GM19397 (cell line): ENCODE results near the gene CLIP1.
"Not testable (repeated sequence)": the region's sequence is repeated elsewhere in the genome, so short reads cannot be mapped to it uniquely, and the experiment has no call there.

Source experiments
- ATAC-seq: cut with Tn5 transposase; IDR thresholded peaks from one replicate; pipeline ENCODE4 v1.9.1; 2021; ENCODE audit warnings: mild to moderate bottlenecking, moderate library complexity; ENCODE audit not compliant: unreplicated experiment

Gene CLIP1

DNA sequence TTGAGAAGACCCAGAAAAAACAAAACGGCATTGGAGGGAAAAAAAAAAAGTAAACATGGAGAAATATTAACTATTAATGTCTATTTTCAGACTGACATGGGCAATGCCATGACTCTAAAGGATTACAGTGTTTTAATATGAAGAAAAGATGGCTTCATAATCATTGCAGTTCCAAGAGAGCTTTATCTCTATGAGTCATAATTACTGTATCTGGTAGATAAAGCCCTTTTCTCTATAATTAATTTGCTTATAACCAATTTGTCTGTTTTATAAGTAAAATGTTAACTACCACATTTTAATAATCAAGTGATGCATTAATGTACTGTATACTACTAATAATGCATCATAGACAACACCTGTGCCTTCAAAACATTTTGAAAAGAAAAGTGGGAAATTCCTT lies 59.7 kb downstream of the CLIP1 start:
- ATAC-seq: no peak

DNA sequence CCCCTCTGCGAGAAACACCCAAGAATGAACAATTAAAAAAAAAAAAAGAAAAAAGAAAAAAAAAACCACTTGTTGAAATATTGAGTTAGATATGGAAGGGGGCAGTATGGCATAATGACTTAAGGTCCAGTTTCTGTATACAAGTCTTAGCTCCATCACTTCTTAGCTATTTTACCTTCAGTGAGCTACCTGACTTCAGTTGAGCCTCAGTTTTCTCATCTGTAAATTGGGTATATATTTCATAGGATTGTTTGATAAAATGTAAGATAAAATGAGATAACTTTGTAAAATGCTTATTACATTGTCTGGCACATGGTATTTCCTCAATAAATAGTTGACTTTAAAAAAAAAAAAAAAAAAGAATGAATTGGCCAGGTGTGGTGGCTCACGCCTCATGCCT lies 64.1 kb downstream of the CLIP1 start:
- ATAC-seq: not testable (repeated sequence)

DNA sequence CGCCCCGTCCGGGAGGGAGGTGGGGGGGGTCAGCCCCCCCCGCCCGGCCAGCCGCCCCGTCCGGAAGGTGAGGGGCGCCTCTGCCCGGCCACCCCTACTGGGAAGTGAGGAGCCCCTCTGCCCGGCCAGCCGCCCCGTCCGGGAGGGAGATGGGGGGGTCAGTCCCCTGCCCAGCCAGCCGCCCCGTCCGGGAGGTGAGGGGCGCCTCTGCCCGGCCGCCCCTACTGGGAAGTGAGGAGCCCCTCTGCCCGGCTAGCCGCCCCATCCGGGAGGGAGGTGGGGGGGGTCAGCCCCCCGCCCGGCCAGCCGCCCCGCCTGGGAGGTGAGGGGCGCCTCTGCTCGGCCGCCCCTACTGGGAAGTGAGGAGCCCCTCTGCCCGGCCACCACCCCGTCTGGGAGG lies 64.9 kb downstream of the CLIP1 start:
- ATAC-seq: not testable (repeated sequence)

DNA sequence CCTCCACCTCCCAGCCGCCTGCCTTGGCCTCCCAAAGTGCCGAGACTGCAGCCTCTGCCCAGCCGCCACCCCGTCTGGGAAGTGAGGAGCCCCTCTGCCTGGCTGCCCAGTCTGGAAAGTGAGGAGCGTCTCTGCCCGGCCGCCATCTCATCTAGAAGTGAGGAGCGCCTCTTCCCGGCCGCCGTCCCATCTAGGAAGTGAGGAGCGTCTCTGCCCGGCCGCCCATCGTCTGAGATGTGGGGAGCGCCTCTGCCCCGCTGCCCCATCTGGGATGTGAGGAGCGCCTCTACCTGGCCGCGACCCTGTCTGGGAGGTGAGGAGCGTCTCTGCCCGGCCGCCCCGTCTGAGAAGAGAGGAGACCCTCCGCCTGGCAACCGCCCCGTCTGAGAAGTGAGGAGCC lies 65.5 kb downstream of the CLIP1 start:
- not testable (repeated sequence) for ATAC-seq

DNA sequence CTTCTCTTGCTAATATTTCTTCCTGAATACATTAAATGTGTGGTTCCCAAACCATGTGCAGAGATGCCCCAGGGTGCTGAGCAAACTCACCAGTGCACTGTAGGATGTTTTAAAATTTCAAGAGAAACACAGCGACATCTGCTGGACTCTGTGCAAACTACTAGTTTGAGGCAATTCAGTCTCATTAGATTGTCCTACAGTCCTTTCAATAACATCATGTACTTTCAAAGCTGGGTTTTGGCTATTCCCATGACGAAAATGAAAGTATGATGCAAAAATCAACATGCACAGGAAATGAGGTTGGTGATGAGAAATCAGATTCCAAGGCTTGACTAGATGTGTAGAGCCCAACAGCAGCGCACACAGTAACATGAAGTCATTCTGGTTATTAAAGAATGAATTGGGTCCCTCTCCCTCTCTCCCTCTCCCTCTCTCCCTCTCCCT lies 66.3 kb downstream of the CLIP1 start:
- no peak for ATAC-seq

DNA sequence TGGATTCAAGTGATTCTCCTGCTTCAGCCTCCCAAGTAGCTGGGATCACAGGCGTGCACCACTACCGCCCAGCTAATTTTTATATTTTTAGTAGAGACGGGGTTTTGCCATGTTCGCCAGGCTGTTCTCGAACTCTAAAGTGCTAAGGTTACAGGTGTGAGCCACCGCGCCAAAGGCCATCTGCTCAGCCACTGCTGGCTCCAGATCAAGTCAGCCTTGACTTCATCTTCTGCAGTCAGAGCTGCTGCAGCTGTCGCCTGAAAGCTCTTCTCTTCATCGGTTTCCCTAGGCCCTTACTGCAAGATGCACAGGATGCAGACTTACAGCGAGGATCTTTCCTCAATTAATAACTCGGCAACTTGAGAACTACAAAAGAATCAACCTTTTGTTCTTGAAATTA lies 66.8 kb downstream of the CLIP1 start:
- no peak for ATAC-seq

DNA sequence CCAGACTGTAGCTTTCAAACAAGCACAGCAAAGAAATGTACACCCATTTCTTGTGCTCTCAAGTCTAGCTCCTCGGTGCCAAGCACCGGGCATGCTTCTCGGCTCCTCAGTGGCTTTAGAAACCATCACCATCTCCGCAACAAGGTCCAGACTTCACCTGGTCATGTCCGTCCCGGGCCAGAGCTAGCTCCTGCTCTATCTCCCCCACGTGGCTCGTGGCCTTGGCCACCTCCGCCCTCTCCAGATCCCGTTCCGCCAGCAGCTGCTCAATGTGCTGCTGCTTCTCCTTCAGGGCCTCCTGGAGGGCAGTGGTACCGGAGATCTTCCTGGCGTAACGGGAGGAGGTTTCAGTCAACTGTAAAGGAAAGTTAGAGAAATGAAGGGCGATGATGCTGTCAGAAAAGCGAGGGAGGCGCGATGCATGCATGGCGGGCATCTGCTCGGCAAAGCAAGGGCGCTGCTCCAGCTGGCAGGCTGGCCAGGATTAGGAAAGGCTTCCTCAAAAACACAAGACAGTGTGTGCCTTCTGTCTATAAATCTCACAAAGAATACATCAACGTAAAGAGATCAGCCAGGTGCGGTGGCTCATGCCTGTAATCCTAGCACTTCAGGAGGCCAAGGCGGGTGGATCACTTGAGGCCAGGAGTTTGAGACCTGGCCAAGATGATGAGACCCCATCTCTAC lies 67.4 kb downstream of the CLIP1 start:
- no peak for ATAC-seq

DNA sequence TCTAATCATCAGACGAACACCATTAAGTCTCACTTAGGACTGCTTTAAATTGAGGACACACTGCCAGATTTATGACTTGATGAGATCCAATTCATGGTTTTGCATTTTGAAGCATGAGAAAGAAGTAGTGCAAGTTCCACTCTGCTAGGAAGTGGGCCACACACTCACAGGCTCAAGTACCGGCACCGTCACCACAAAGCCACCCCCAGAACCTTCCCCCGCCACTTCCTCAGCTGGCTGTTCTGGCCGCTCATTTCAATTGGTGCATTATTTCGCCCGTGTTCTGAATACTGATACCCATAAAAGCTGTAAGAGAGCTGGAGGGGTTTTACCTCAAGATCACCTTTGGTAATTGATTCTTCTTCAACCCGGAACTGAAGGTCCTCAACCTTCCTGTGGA lies 70.1 kb downstream of the CLIP1 start:
- no peak for ATAC-seq

DNA sequence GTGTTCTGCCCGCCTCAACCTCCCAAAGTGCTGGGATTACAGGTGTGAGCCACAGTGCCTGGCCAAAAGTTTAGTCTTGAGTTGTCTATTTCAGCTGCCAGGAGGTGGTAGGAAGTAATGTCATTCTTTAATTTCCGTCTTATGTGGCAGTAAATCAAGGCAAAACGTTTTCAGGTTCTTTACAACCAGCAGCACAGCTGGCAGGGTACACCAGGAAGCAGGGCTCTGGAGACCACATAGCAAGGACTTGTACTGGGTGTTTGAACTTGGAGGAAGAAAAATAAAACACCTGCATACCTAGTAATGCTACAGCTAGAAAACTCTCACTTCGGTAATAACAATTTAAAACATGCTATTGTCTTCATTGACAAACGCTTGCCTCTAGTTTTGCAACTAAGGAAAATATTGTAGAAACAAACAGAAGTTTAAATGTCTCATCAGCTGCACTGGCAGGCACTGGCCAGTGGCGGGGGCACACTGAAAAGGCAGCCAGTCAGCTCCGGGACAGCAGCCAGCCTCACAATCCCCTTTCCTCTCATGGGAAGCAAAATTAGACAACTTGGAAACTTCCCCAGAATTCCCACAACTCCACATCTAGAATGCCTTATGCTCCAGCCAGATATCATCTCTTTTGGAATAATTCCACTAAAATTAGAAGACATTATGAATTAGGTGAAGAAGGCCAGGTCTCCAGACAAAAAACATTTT lies 72.2 kb downstream of the CLIP1 start:
- no peak for ATAC-seq

DNA sequence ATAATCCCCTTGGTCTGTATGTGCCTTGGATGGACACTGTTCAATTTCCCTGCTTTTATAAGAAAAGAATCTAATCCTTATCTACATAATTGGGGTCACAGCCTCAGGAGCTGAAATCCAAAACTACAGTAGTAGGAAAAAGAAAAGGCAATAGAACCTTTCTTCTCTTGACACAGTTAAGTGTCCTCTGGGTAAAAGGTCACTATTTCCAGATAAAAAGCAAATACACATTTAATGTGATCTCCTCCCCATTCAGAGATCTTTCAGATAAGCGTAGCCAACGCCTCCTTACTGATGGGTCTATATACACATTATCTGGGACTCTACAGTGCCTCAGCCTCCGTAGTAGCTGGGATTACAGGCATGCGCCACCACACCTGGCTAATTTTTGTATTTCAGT lies 73.4 kb downstream of the CLIP1 start:
- no peak for ATAC-seq

DNA sequence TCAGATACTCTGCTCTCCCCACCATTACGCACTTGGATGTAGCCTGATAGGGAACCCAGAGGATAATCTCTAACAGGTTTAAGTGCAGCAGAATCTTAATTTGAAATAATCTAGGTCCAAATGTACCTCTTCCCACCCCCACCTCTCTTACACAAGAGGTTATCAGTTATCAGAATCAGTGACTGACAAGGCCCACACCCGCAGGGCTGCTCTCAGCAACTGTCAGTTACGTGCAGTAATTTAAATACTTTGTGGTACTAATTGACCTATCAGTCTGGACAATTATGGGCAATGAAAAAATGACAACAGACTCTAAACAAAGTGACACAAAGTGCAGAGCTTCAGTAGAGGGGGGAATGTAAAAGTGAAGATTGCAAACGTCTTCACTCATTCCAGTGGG lies 74.0 kb downstream of the CLIP1 start:
- no peak for ATAC-seq

DNA sequence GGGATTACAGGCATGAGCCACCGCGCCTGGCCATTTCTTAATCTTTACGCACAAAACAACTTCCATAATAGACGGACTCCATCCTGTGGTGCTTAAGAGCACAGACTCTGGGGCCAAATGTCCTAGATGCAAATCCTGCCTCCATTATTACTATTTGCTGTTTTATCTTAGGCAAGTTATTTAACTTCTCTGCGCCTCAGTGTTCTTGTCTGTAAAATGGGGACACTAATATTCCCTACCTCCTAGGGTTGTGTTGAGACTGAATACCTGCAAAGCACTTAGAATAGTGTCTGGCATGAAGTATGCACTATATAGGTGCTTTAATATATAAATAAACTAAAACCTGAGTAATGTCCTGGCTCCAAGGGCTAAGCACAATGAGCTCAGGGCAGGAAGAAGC lies 76.4 kb downstream of the CLIP1 start:
- ATAC-seq: no peak

DNA sequence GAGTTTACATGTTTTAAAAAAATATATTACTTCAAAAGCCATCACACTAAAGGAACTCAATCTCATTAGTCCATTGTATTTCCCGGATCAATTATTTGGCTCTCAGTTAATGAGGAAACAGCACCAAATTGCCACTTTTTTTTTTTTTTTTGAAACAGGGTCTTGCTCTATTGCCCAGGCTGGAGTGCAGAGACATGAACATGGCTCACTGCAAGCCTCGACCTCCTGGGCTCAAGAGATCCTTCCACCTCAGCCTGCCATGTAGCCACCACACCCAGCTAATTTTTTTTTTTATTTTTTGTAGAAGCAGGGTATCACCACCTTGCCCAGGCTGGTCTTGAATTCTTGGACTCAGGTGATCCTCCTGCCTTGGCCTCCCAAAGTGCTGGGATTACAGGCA lies 77.4 kb downstream of the CLIP1 start:
- ATAC-seq: no peak

DNA sequence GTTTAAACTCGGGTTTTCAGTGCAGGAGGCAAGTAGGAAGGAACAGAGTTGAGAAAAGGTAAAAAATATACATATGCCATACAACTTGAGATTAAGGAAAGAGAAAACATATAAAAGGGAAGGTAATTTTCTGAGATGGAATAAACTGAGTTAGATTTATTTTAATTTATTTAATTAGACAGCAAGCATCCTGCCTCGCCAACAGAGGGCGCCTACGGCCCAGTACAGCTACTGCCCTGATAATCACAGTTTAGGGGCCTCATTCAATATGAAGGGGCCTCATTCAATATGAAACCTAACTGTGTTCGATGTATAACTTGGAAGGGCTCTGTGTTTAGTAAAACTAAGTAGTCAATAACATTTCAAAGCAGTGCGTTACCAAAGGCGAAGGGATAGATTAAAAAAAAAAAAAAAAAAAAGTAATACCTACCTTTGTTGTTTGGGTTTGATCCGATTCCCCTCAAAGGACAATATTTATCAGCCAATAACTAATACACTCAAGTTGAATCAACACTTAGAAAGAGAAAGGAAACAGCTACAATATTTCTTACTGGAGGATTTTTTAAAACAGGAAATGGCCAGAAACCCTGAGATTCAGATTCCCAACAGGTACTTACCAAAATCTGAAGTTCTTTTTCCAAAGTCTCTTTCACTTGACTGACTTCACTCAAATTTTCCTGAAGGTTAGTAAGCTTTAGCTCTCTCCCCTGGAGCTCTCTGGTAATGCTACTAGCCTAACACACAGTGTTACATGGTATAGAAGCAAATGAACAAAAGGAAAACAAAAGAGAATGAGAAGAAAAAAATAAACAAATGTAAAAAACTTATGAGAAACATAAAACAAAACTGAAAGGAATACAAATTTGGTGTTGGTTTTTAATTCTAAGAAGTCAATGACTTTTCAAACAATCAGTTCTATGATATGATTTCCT lies 86.2 kb downstream of the CLIP1 start:
- no peak for ATAC-seq

DNA sequence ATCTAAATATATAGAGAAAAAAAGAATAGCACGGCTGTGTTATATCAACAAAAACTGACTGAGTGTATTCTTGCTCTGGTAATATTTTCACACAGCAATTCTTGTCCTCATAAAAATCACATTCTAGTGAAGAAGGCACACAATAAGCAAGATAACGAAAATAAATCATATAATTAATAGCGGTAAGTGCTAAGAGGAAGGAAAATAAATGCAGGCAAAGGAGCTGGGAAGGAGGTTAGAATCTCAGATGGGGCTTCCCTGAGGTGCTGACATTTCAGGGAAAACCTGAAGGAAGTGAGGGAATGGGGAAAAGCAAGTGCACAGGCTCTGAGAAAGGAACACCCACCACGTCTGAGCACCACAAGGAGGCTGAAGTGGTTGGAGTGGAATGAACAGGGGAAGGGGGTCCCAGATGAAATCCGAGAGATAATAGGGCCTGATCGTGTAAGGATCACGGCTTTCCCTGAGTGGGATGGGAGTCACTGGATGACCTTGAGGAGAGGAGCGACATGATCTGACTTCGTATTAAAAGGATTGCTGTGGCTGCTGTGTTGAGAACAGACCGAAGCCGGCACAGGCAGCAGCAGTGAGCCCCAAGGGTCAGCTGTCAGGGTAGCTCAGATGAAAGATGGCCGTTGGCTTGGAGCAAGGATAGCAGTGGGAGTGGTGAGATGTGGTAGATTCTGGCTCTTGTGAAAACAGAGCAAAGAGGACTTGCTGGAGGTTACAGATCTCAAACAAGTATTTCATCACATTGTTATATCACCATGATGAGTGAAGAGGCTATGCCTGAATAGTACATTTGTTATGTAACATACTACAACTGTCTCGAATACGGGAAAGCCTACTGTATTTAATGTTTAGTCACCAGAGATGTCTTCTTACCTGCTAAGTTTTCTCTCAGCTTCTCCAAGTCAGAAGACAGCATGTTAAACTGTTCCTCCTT lies 89.1 kb downstream of the CLIP1 start:
- ATAC-seq: no peak

DNA sequence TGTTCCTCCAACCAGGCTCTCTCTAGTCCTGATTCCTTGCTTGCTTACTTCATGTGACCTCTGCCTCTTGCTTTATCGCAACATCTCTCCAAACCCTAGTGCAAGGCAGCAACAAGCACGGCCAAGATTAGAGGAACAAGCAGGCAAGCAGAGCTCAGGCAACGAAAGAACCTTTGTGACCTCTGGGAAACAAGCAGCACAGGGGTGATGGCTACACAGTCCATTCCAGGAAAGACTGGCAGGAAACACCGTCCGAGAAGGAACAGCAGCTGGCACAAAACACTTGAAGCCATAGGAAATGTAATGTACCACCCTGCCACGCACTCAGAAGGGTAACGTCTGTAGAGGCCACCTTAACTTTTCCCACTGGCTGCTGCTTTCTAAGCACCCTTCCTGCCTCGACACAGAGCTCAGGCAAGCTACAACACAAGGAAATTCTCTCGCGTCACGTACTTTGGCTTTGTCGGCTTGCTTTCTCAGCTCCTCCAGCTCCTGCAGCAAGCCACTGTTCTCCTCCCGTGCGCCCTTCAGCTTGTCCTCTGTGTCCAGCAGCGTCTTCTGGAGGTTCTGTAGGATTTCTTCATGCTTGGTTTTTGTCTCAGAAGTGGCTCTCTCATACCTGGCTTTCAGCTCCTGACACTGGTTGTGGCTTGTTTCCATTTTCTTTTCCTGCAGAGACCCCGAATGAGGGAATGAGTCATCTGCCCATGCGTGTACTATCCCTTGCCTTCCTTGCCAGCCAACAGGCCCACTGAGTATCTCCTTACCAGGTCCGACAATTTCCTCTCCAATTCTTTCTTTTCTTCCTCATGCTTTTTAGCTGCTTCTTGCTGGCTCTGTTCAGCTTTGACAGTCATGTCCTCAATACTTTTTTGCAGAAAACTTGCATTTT lies 94.7 kb downstream of the CLIP1 start:
- no peak for ATAC-seq

DNA sequence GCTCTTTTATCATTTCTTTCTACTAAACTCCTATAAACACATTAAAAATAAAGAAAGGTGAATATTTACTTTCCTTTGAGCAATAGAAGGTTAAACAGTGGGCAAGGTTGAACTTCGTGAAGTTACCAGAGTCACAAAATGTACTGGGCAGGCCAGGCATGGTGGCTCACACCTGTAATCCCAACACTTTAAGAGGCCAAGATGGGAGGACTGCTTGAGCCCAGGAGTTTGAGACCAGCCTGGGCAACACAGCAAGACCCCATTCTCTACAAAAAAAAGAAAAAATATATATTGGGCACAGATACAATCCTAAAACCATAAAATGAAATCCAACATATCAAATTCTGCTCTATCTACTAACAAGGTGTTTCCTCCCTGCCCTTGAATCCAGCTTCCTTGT lies 95.5 kb downstream of the CLIP1 start:
- no peak for ATAC-seq

DNA sequence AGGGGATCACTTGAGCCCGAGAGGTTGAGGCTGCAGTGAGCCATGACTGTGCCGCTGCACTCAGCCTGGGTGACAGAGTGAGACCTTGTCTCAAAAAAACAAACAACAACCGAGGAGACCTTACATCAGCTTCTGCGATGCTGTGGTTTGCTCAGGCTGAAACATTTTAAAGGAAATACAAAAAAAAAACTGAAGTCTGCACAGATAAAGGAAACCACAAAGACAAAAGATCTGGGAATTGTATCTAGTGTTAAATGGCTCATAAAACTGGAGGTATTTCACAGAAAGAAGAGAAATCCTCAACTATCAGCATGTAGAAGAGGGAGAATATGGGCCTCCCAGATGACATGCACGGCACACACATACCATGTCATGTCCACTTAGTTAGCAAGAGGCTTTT lies 95.9 kb downstream of the CLIP1 start:
- no peak for ATAC-seq

DNA sequence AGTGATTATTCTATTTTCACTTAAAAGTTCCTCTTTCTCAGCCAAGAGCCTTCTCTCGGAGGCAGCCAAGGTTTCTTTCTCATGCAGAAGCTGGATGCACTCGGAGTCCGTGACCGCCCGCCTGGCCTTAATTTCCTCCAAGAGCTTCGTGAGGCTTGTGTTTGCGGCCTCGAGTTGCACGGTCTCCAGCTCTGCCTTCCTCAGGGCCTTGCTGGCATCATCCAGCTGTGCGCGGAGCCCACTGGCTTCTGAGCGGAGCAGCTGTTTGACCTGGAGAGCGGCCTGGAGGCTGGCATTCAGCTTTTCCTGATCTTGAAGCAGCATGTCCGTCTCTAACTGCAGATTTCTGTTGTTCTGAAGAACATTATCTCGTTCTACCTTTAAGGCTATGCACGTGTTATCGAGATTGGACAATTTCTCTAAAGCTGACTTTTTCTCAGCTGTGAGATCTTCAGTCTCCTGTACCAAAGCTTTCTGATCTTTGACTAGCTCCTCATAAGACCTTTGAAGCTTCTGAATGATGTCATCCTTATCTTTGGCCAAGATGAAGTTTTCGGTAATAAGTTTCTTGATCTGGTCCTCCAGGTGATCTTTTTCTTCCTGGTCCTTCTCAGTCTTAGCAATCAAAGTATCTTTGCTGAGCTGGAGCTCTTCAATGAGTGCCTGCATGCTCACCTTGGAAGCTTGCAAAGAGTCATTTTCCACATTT lies 99.0 kb downstream of the CLIP1 start:
- ATAC-seq: no peak
